Cardiac fibroblast (primary cell): ENCODE data around the gene LPP.

Experiments used
- DNase-seq, 2 donors: peaks; one replicate each; pipeline versions ENCODE4 v3.0.0 to v3.0.0-alpha.2; 2010; ENCODE audit warnings: low read depth in 2 of 2
- H3K4me3 ChIP-seq, 2 donors: replicated peaks in 1 of 2; 1 replicate in 1 of 2; 2 replicates in 1 of 2; pipeline ENCODE4 v1.5.1; 2011; ENCODE audit warnings: low read depth in 2 of 2, low read length in 2 of 2, mild to moderate bottlenecking in 2 of 2, moderate library complexity in 1 of 2
- TF ChIP-seq, protein P1 (sequence below): IDR thresholded peaks from one replicate; pipeline ENCODE4 v1.5.1; 2011; ENCODE audit warnings: low read depth, mild to moderate bottlenecking, low read length, inconsistent platforms

Gene LPP

DNA sequence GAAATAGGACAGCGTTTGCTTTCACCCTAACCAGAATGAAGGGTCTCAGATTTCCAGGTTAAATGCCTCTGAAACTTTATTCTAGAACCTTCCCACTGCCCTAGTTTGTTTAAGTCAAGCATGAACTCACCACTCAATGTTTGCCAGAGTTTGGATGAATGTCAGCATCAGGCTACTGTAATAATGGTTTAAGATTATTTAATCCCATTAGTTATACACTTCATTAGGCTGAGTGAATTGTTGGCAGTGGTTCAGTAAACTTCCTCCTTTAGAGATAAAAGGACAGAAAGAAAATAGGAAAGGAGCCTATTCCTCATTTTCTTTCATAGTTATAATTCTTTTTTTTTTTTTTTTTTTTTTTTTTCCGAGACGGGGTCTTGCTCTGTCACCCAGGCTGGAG, 615.9 kb downstream of the LPP start:
- H3K4me3 ChIP-seq, result no peak overlapping the region
- no peak for DNase-seq
- TF ChIP-seq, protein P1, sequence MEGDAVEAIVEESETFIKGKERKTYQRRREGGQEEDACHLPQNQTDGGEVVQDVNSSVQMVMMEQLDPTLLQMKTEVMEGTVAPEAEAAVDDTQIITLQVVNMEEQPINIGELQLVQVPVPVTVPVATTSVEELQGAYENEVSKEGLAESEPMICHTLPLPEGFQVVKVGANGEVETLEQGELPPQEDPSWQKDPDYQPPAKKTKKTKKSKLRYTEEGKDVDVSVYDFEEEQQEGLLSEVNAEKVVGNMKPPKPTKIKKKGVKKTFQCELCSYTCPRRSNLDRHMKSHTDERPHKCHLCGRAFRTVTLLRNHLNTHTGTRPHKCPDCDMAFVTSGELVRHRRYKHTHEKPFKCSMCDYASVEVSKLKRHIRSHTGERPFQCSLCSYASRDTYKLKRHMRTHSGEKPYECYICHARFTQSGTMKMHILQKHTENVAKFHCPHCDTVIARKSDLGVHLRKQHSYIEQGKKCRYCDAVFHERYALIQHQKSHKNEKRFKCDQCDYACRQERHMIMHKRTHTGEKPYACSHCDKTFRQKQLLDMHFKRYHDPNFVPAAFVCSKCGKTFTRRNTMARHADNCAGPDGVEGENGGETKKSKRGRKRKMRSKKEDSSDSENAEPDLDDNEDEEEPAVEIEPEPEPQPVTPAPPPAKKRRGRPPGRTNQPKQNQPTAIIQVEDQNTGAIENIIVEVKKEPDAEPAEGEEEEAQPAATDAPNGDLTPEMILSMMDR, result no peak

- H3K4me3 ChIP-seq, result no peak overlapping the region
- DNase-seq, result peak; percentile 66 to 79
- TF ChIP-seq, protein P1, result no peak
Observed at GRCh38 chr3:188772886-188773285, 618.9 kb downstream of the LPP start.

DNA sequence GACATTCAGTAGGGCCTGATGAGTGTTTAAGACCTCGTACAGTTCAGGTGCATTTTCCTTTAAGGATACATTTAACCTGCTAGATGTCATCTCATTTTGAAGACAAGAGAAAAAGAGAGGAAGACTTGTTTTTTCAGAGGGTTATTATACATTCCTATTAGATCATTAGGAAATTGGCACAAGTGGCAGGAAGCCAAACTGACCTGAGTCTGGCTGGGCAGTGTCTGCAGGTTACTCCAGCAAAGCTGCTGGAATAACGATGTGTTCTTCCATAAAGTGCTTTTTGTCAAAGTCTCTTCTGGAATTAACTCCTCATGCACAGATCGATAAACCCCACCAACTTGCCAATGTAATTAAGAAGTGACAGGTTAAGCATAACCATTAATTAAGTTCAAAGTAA, 621.5 kb downstream of the LPP start:
- no peak overlapping the region for H3K4me3 ChIP-seq
- DNase-seq, result no peak
- TF ChIP-seq, protein P1, result no peak

- peak; percentile 73 to 76 for DNase-seq
- TF ChIP-seq, protein P1, result no peak
- no peak overlapping the region for H3K4me3 ChIP-seq
Observed at GRCh38 chr3:188776447-188776846, 622.5 kb downstream of the LPP start.

DNA sequence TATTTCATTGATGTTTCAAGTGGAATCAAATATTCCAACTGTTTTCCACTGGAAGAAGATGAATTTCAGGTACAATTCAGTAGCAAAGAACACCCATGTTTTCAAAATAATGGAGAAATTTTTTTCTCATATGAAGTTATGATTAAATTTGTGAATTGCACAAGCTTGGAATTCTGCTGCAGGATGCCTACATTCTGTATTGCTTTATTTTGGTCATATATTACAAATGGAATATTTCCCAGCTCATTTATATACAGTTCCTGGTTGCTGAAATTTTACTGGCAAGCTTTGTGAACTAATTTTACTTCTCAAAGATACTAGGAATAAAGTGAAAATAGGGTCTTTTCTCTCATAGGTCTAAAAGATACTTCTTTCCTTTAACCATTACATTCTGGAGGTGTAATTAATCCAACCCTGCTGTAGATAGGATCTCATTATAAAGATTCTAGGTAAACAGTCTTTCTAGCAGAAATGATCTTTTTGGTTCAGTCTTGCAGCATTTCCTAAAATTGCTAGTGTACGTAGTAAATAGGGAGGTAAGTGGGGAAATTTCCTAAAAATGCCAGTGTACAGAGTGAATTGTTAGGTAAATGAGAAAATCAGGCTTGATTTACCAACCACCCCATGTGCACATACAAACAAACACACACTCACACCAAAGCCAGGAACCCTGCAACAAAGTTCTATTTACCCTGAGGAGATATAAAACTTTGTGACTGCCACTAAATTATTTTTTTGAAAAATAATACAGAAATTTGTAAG, 624.3 kb downstream of the LPP start:
- no peak for DNase-seq
- TF ChIP-seq, protein P1, result no peak

GRCh38 chr3:188779281-188779980, 625.5 kb downstream of the LPP start:
- peak in 1 of 2 donors; percentile 75 for DNase-seq
- H3K4me3 ChIP-seq, result no peak overlapping the region

More for the DNA sequence above, 624.3 kb downstream of the LPP start:
- H3K4me3 ChIP-seq, result no peak overlapping the region

More at GRCh38 chr3:188779281-188779980, 625.5 kb downstream of the LPP start:
- TF ChIP-seq, protein P1, result no peak
